Naive thymus-derived CD8-positive, alpha-beta T cell (primary cell): ENCODE measurements around the gene SETDB1. TPM values are rescaled to one million over a fixed set of nuclear protein-coding genes. Genes with fewer than 3 reads are reported as not detected.
"Not testable (repeated sequence)": the region's sequence is repeated elsewhere in the genome, so short reads cannot be mapped to it uniquely, and the experiment has no call there.

Source experiments
- ATAC-seq, 2 donors: fragments of 150-1000 bp; cut with Tn5 transposase in 1 of 2; sonication (Bioruptor Pico), chemical (Tn5 transposase) in 1 of 2; 1 replicate in 1 of 2; 2 replicates in 1 of 2; pipeline ENCODE4 v1.10.0; 2021; ENCODE audit warnings: mild to moderate bottlenecking in 2 of 2, moderate library complexity in 2 of 2
- POLR2A ChIA-PET: fragments of 350-600 bp; sonication (Branson Sonifier 250); formaldehyde crosslinking; loops from one replicate; lab custom pipeline; 2021; ENCODE audit warnings: antibody characterized with exemption; lab: Charles Lee
- DNase-seq, 10 donors: peaks; one replicate each; pipeline versions ENCODE4 v3.0.0 to v3.0.0-alpha.2; 2020 to 2022
- H3K27ac Mint-ChIP-seq, 10 donors: one replicate each; pipeline ENCODE4 v1.8.0; 2020 to 2022; ENCODE audit warnings: mild to moderate bottlenecking in 10 of 10, mixed read lengths in 10 of 10, moderate library complexity in 4 of 10, inconsistent platforms in 1 of 10
- H3K27me3 Mint-ChIP-seq, 5 donors: one replicate each; pipeline ENCODE4 v1.8.0; 2021 to 2022; ENCODE audit warnings: mixed read lengths in 5 of 5
- H3K36me3 Mint-ChIP-seq, 3 donors: one replicate each; pipeline ENCODE4 v1.8.0; 2020 to 2022; ENCODE audit warnings: mixed read lengths in 3 of 3, mild to moderate bottlenecking in 2 of 3, inconsistent platforms in 1 of 3
- H3K4me1 Mint-ChIP-seq, 4 donors: one replicate each; pipeline ENCODE4 v1.8.0; 2021 to 2022; ENCODE audit warnings: mixed read lengths in 4 of 4
- H3K4me3 Mint-ChIP-seq, 10 donors: one replicate each; pipeline ENCODE4 v1.8.0; 2020 to 2022; ENCODE audit warnings: mild to moderate bottlenecking in 10 of 10, mixed read lengths in 10 of 10, moderate library complexity in 6 of 10, inconsistent platforms in 1 of 10
- H3K9me3 Mint-ChIP-seq, 9 donors: one replicate each; pipeline ENCODE4 v1.8.0; 2020 to 2022; ENCODE audit warnings: mixed read lengths in 9 of 9, mild to moderate bottlenecking in 3 of 9, inconsistent platforms in 1 of 9, moderate library complexity in 1 of 9
- polyA plus RNA-seq, 3 donors: library from polyadenylated mRNA; unstranded; fragments of 300-500 nt; fragmentation: Illumina TruSeq; gene quantifications; one replicate each; pipeline ENCODE4 v1.2.3, GENCODE V29; 2021
- total RNA-seq, 8 experiments: library from RNA in 2 of 8; stranded (reverse) in 2 of 8; gene quantifications; one replicate each; pipeline ENCODE4 v1.2.3 and lab custom pipeline; 2021 to 2026

Gene SETDB1
- total and polyA plus RNA-seq, 5 experiments from 2014 or later = 9.9 to 95.2 (median 17.5) TPM

DNA sequence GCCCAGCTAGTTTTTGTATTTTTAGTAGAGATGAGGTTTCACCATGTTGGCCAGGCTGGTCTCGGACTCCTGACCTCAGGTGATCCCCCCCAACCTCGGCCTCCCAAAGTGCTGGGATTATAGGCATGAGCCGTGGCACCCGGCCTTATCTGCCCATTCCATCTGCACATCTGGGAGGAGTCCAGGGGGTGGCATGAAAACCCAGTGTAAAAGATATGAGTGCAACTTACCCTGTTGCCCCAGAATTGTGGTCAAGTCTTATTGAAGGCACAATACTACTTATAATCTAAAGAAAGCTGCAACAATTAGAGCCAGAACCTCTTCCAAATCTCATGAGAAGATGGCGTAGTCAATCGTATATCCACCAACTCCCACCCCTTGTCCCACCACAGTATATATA, 20.9 kb upstream of the SETDB1 start:
- H3K9me3 Mint-ChIP-seq = peaks cover 0 to 4% (median 0%) of the 10 kb centered on the region in 9 donors
- POLR2A ChIA-PET = no interaction called here
- no peaks in the 10 kb centered on the region for H3K36me3 Mint-ChIP-seq
- no peak overlapping the region for H3K27ac Mint-ChIP-seq
- peaks cover 0 to 5% (median 0%) of the 10 kb centered on the region in 4 donors for H3K4me1 Mint-ChIP-seq
- no peak for ATAC-seq
- H3K27me3 Mint-ChIP-seq = no peaks in the 10 kb centered on the region
- H3K4me3 Mint-ChIP-seq = no peak overlapping the region
- DNase-seq = no peak

GRCh38 chr1:150906329-150906728, 19.8 kb upstream of the SETDB1 start:
- POLR2A ChIA-PET = interaction anchor here (0.6 kb wide), 1 partner anchor 120 kb away, joined by 4 read pairs; no protein-coding TSS in a partner anchor
- Mint-ChIP-seq H3K4me1 (peaks cover 0 to 5% (median 0%) of the 10 kb centered on the region in 4 donors), H3K4me3 (no peak overlapping the region), H3K36me3 (no peaks in the 10 kb centered on the region), H3K27ac (no peak overlapping the region), H3K9me3 (peaks cover 0 to 4% (median 0%) of the 10 kb centered on the region in 9 donors), H3K27me3 (no peaks in the 10 kb centered on the region)
- ATAC-seq (no peak), DNase-seq (no peak)

- H3K36me3 Mint-ChIP-seq = no peaks in the 10 kb centered on the region
- no peak overlapping the region for H3K4me3 Mint-ChIP-seq
- H3K27ac Mint-ChIP-seq = peak overlapping the region in 1 of 10 donors; percentile 21
- no peaks in the 10 kb centered on the region for H3K27me3 Mint-ChIP-seq
- POLR2A ChIA-PET = interaction anchor here (0.6 kb wide), 1 partner anchor 121 kb away, joined by 4 read pairs; no protein-coding TSS in a partner anchor
- H3K9me3 Mint-ChIP-seq = peaks cover 0 to 4% (median 0%) of the 10 kb centered on the region in 9 donors
- DNase-seq = no peak
- peaks cover 0 to 5% (median 0%) of the 10 kb centered on the region in 4 donors for H3K4me1 Mint-ChIP-seq
- ATAC-seq = no peak
These were observed 19.4 kb upstream of the SETDB1 start for GRCh38 chr1:150906813-150907212.

DNA sequence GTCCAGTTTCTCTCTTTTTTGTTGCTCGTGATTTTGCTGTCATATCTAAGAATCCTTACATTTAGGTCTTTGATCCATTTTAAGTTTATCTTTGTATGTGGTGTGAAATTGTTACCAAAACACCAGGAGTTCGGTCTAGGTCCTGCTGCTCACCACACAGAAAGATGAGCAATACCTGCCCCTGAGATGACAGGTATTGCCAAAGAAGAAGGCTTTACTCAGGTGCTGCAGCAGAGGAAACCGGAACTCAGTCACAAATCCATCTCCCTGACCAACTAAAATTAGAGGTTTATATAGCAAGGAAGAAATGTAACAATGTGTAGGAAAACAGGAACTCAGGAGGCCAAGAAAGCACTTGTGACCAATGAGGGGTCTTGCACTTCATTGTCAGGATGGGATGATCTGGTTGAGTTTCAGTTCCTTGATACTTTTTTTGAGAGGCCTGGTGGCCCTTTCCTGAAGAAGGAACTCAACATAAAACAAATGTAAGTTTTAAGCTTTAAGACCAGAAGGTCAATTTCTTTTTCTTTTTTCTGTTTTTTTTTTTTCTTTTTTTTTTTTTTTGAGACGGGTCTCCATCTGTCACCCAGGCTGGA, 16.5 kb upstream of the SETDB1 start:
- DNase-seq = no peak
- Mint-ChIP-seq H3K36me3 (no peaks in the 10 kb centered on the region), H3K4me3 (no peak overlapping the region), H3K27ac (peak overlapping the region in 1 of 10 donors; percentile 35), H3K9me3 (peaks cover 0 to 4% (median 0%) of the 10 kb centered on the region in 9 donors), H3K4me1 (peaks cover 0 to 5% (median 0%) of the 10 kb centered on the region in 4 donors), H3K27me3 (no peaks in the 10 kb centered on the region)
- ATAC-seq = no peak
- POLR2A ChIA-PET = interaction anchor here (0.7 kb wide), 1 partner anchor 50 kb away, joined by 5 read pairs; no protein-coding TSS in a partner anchor

GRCh38 chr1:150912623-150913022, 13.5 kb upstream of the SETDB1 start:
- ATAC-seq = no peak
- peaks cover 0 to 4% (median 0%) of the 10 kb centered on the region in 9 donors for H3K9me3 Mint-ChIP-seq
- no peak overlapping the region for H3K4me3 Mint-ChIP-seq
- H3K27me3 Mint-ChIP-seq = no peaks in the 10 kb centered on the region
- POLR2A ChIA-PET = interaction anchor here (0.6 kb wide), 1 partner anchor 114 kb away, joined by 3 read pairs; no protein-coding TSS in a partner anchor
- DNase-seq = no peak
- H3K36me3 Mint-ChIP-seq = no peaks in the 10 kb centered on the region
- H3K27ac Mint-ChIP-seq = no peak overlapping the region
- peaks cover 0 to 5% (median 0%) of the 10 kb centered on the region in 4 donors for H3K4me1 Mint-ChIP-seq

- POLR2A ChIA-PET = no interaction called here
- DNase-seq = no peak
- Mint-ChIP-seq H3K9me3 (no peaks in the 10 kb centered on the region), H3K4me3 (no peak overlapping the region), H3K4me1 (peaks cover 0 to 5% (median 5%) of the 10 kb centered on the region in 4 donors), H3K27ac (no peak overlapping the region), H3K36me3 (no peaks in the 10 kb centered on the region), H3K27me3 (no peaks in the 10 kb centered on the region)
- no peak for ATAC-seq
These were observed 8.8 kb upstream of the SETDB1 start for GRCh38 chr1:150917387-150917786.

GRCh38 chr1:150922519-150922975, 3.6 kb upstream of the SETDB1 start:
- peaks cover 5 to 26% (median 20%) of the 10 kb centered on the region in 4 donors for H3K4me1 Mint-ChIP-seq
- ATAC-seq (peak; percentile 36 to 44), DNase-seq (peak; percentile 43 to 88 (median 68))
- peak overlapping the region in 6 of 10 donors; percentile 1 to 69 (median 29) for H3K27ac Mint-ChIP-seq
- H3K4me3 Mint-ChIP-seq = peak overlapping the region in 3 of 10 donors; percentile 7 to 32 (median 20)
- POLR2A ChIA-PET = interaction anchor here (0.6 to 1.6 kb wide), 3 partner anchors 11 to 585 kb away, joined by 3 to 6 read pairs (median 4); no protein-coding TSS in a partner anchor
- no peaks in the 10 kb centered on the region for H3K27me3 Mint-ChIP-seq
- peaks cover 0 to 4% (median 0%) of the 10 kb centered on the region in 3 donors for H3K36me3 Mint-ChIP-seq
- no peaks in the 10 kb centered on the region for H3K9me3 Mint-ChIP-seq

DNA sequence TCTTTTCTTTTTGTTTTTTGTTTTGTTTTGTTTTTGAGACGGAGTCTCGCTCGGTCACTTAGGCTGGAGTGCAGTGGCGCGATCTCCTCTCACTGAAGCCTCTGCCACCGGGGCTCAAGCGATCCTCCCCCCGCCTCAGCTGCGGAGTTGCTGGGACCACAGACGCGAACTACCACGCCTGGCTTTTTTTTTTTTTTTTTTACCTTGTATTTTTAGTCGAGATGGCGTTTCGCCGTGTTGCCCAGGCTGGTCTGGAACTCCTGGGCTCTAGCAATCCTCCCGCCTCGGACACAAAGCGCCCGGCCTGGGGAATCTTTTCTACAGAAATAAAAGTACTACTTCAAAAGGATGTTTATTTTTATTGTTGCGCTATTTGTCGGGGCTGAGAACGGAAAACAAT, 1.1 kb upstream of the SETDB1 start:
- peaks cover 0 to 2% (median 0%) of the 10 kb centered on the region in 9 donors for H3K9me3 Mint-ChIP-seq
- peak overlapping the region in 6 of 10 donors; percentile 92 to 99 (median 98) for H3K27ac Mint-ChIP-seq
- no peaks in the 10 kb centered on the region for H3K27me3 Mint-ChIP-seq
- ATAC-seq (no peak), DNase-seq (peak in 1 of 10 donors; percentile 6)
- H3K4me3 Mint-ChIP-seq = peak overlapping the region; percentile 90 to 99 (median 95)
- POLR2A ChIA-PET = interaction anchor here (0.6 to 3.0 kb wide), 11 partner anchors 24 to 561 kb away, joined by 3 to 14 read pairs (median 4); partner anchors contain the start of genes CERS2, MCL1 and RPRD2
- peaks cover 10 to 41% (median 28%) of the 10 kb centered on the region in 4 donors for H3K4me1 Mint-ChIP-seq
- peaks cover 9 to 28% (median 20%) of the 10 kb centered on the region in 3 donors for H3K36me3 Mint-ChIP-seq

- Mint-ChIP-seq H3K27ac (peak overlapping the region in 7 of 10 donors; percentile 57 to 98 (median 92)), H3K27me3 (no peaks in the 10 kb centered on the region), H3K36me3 (peaks cover 18 to 51% (median 39%) of the 10 kb centered on the region in 3 donors), H3K9me3 (peaks cover 0 to 16% (median 3%) of the 10 kb centered on the region in 9 donors), H3K4me1 (peaks cover 10 to 39% (median 22%) of the 10 kb centered on the region in 4 donors), H3K4me3 (peak overlapping the region; percentile 49 to 99 (median 94))
- POLR2A ChIA-PET = interaction anchor here (0.7 to 3.0 kb wide), 3 partner anchors 47 to 78 kb away, joined by 3 to 14 read pairs (median 4); partner anchors contain the start of gene CERS2
- DNase-seq = no peak
- ATAC-seq = no peak
These were observed 1.5 kb downstream of the SETDB1 start for GRCh38 chr1:150927624-150928023.

- peak overlapping the region in 6 of 10 donors; percentile 2 to 59 (median 45) for H3K4me3 Mint-ChIP-seq
- H3K27ac Mint-ChIP-seq = peak overlapping the region in 3 of 10 donors; percentile 15 to 74 (median 33)
- POLR2A ChIA-PET = interaction anchor here (0.7 kb wide), 1 partner anchor 77 kb away, joined by 3 read pairs; no protein-coding TSS in a partner anchor
- peaks cover 19 to 58% (median 41%) of the 10 kb centered on the region in 3 donors for H3K36me3 Mint-ChIP-seq
- peaks cover 0 to 17% (median 3%) of the 10 kb centered on the region in 9 donors for H3K9me3 Mint-ChIP-seq
- ATAC-seq (no peak), DNase-seq (no peak)
- H3K4me1 Mint-ChIP-seq = peaks cover 10 to 39% (median 21%) of the 10 kb centered on the region in 4 donors
- no peaks in the 10 kb centered on the region for H3K27me3 Mint-ChIP-seq
These were observed 2.1 kb downstream of the SETDB1 start for GRCh38 chr1:150928286-150928685.

DNA sequence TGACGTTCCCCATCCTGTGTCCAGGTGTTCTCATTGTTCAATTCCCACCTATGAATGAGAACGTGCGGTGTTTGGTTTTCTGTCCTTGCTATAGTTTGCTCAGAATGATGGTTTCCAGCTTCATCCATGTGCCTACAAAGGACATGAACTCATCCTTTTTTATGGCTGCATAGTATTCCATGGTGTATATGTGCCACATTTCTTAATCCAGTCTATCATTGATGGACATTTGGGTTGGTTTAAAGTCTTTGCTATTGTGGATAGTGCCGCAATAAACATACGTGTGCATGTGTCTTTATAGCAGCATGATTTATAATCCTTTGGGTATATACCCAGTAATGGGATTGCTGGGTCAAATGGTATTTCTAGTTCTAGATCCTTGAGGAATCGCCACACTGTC, 2.6 kb downstream of the SETDB1 start:
- H3K27me3 Mint-ChIP-seq, ATAC-seq, DNase-seq, POLR2A ChIA-PET: not testable (repeated sequence)
- Mint-ChIP-seq H3K4me3 (peak overlapping the region in 1 of 10 donors; percentile 14), H3K9me3 (peaks cover 0 to 17% (median 3%) of the 10 kb centered on the region in 9 donors), H3K36me3 (peaks cover 19 to 60% (median 41%) of the 10 kb centered on the region in 3 donors), H3K27ac (peak overlapping the region in 1 of 10 donors; percentile 66), H3K4me1 (peaks cover 10 to 39% (median 21%) of the 10 kb centered on the region in 4 donors)

- Mint-ChIP-seq H3K9me3 (peaks cover 0 to 17% (median 3%) of the 10 kb centered on the region in 9 donors), H3K27me3 (no peaks in the 10 kb centered on the region), H3K4me3 (no peak overlapping the region), H3K27ac (no peak overlapping the region), H3K4me1 (peaks cover 13 to 39% (median 29%) of the 10 kb centered on the region in 4 donors), H3K36me3 (peaks cover 19 to 83% (median 45%) of the 10 kb centered on the region in 3 donors)
- peak in 2 of 10 donors; percentile 33 to 42 for DNase-seq
- ATAC-seq = no peak
- POLR2A ChIA-PET = interaction anchor here (0.6 kb wide), 1 partner anchor 7 kb away, joined by 3 read pairs; no protein-coding TSS in a partner anchor
These were observed 5.6 kb downstream of the SETDB1 start for GRCh38 chr1:150931773-150932172.
